RWPE2 (cell line): ENCODE data around the gene OPRL1.

Source experiments
- ATAC-seq: fragments of 200-7000 bp; cut with Tn5 transposase; 3 replicates; pipeline ENCODE4 v1.9.1; 2021; ENCODE audit warnings: low read depth
- DNase-seq: peaks from one replicate; pipeline ENCODE4 v3.0.0-alpha.2; 2020; ENCODE audit warnings: low spot score
- H3K27ac ChIP-seq: fragments of 450-650 bp; 2 replicates; pipeline ENCODE4 v1.5.1; 2017; ENCODE audit warnings: mild to moderate bottlenecking; ENCODE audit not compliant: poor library complexity, severe bottlenecking
- H3K27me3 ChIP-seq: fragments of 250-450 bp; sonication (Bioruptor Pico); 2 replicates; pipeline ENCODE4 v1.5.1; 2021; ENCODE audit warnings: mild to moderate bottlenecking, moderate library complexity; ENCODE audit not compliant: insufficient read depth, poor library complexity, severe bottlenecking
- H3K36me3 ChIP-seq: fragments of 250-450 bp; sonication (Bioruptor Pico); 2 replicates; pipeline ENCODE4 v1.5.1; 2020; ENCODE audit warnings: low read depth, mild to moderate bottlenecking, moderate library complexity
- H3K4me1 ChIP-seq: fragments of 250-450 bp; sonication (Bioruptor Pico); 2 replicates; pipeline ENCODE4 v1.5.1; 2021; ENCODE audit warnings: mild to moderate bottlenecking, moderate library complexity; ENCODE audit not compliant: insufficient read depth, poor library complexity, severe bottlenecking
- H3K4me3 ChIP-seq: fragments of 250-450 bp; sonication (Bioruptor Pico); 2 replicates; pipeline ENCODE4 v1.5.1; 2021; ENCODE audit warnings: mild to moderate bottlenecking, moderate library complexity; ENCODE audit not compliant: severe bottlenecking
- H3K9me3 ChIP-seq: fragments of 250-450 bp; sonication (Bioruptor Pico); 2 replicates; pipeline ENCODE4 v1.5.1; 2021; ENCODE audit warnings: mild to moderate bottlenecking, moderate library complexity; ENCODE audit not compliant: severe bottlenecking
- CTCF ChIP-seq: fragments of 450-650 bp; IDR thresholded peaks from one replicate; pipeline ENCODE4 v1.5.1; 2017; ENCODE audit warnings: mild to moderate bottlenecking, moderate library complexity; ENCODE audit not compliant: poor library complexity, severe bottlenecking

The OPRL1 gene

GRCh38 chr20:64062596-64063388 lies 17.1 kb upstream of the OPRL1 start, which contains the start of gene TCEA2:
Gene TCEA2, plus strand, starts transcription at chr20:64063198. Its CDS starts 115 bp downstream, at chr20:64063313.
- no peaks in the 10 kb centered on the region for H3K27me3 ChIP-seq
- DNase-seq (peak; percentile 100), ATAC-seq (peak; percentile 78)
- peaks cover 30% of the 10 kb centered on the region for H3K4me1 ChIP-seq
- no peaks in the 10 kb centered on the region for H3K36me3 ChIP-seq
- H3K4me3 ChIP-seq, result peak within 1 kb of the TSS; percentile 92
- no peak for TF ChIP-seq CTCF
- no peaks in the 10 kb centered on the region for H3K9me3 ChIP-seq
- peak within 1 kb of the TSS; percentile 62 for H3K27ac ChIP-seq

GRCh38 chr20:64063389-64064144 lies 16.3 kb upstream of the OPRL1 start:
- no peaks in the 10 kb centered on the region for H3K9me3 ChIP-seq
- H3K36me3 ChIP-seq, result no peaks in the 10 kb centered on the region
- ATAC-seq (no peak), DNase-seq (peak; percentile 89)
- no peaks in the 10 kb centered on the region for H3K27me3 ChIP-seq
- peak overlapping the region; percentile 62 for H3K27ac ChIP-seq
- H3K4me1 ChIP-seq, result peaks cover 30% of the 10 kb centered on the region
- H3K4me3 ChIP-seq, result peak overlapping the region; percentile 92
- no peak for TF ChIP-seq CTCF

GRCh38 chr20:64064145-64064698 lies 15.7 kb upstream of the OPRL1 start:
- Histone ChIP-seq H3K4me3 (peak overlapping the region; percentile 92), H3K27me3 (no peaks in the 10 kb centered on the region), H3K9me3 (no peaks in the 10 kb centered on the region), H3K36me3 (no peaks in the 10 kb centered on the region), H3K4me1 (peaks cover 30% of the 10 kb centered on the region), H3K27ac (peak overlapping the region; percentile 62)
- ATAC-seq, result peak; percentile 37
- no peak for TF ChIP-seq CTCF
- no peak for DNase-seq

GRCh38 chr20:64065062-64065973 lies 14.6 kb upstream of the OPRL1 start:
- H3K36me3 ChIP-seq, result no peaks in the 10 kb centered on the region
- H3K4me3 ChIP-seq, result no peak overlapping the region
- no peaks in the 10 kb centered on the region for H3K27me3 ChIP-seq
- TF ChIP-seq CTCF, result no peak
- DNase-seq, result no peak
- peak overlapping the region; percentile 62 for H3K27ac ChIP-seq
- H3K9me3 ChIP-seq, result no peaks in the 10 kb centered on the region
- peaks cover 30% of the 10 kb centered on the region for H3K4me1 ChIP-seq
- no peak for ATAC-seq
